HEK293 (cell line): ENCODE data around the gene PLEKHB1.

Experiments used
- CTCF ChIA-PET: fragments of 350-600 bp; formaldehyde crosslinking; extraction: SDS; loops from one replicate; lab custom pipeline; 2021; ENCODE audit warnings: antibody characterized with exemption; lab: Yijun Ruan, JAX
- POLR2A ChIA-PET: fragments of 300-600 bp; formaldehyde crosslinking; extraction: SDS; loops from one replicate; lab custom pipeline; 2020; ENCODE audit warnings: antibody characterized with exemption, inconsistent platforms; lab: Yijun Ruan, JAX
- H3K27ac ChIP-seq: fragments of 200-500 bp; sonication (Bioruptor generic); 2 replicates; pipeline ENCODE4 v1.5.1; 2014; ENCODE audit warnings: low read depth, low read length, control low read depth, inconsistent platforms; ENCODE audit errors: extremely low read depth
- H3K36me3 ChIP-seq, 2 experiments: fragments of 200-500 bp in 1 of 2; sonication (Bioruptor generic) in 1 of 2; 1 replicate in 1 of 2; 2 replicates in 1 of 2; pipeline ENCODE4 v1.5.1; 2014 to 2017; ENCODE audit warnings: inconsistent platforms in 2 of 2, low read length in 2 of 2; ENCODE audit not compliant: control insufficient read depth in 2 of 2, insufficient read depth in 1 of 2
- H3K4me1 ChIP-seq: fragments of 200-500 bp; sonication (Bioruptor generic); 2 replicates; pipeline ENCODE4 v1.5.1; 2014; ENCODE audit warnings: mild to moderate bottlenecking, low read length, inconsistent platforms; ENCODE audit not compliant: control insufficient read depth, insufficient read depth
- H3K4me3 ChIP-seq: 2 replicates; pipeline ENCODE4 v1.5.1; 2011; ENCODE audit warnings: low read depth, mild to moderate bottlenecking, control low read depth, low read length, moderate library complexity
- H3K9me3 ChIP-seq: fragments of 200-500 bp; sonication (Bioruptor generic); 2 replicates; pipeline ENCODE4 v1.5.1; 2014; ENCODE audit warnings: low read depth, low read length, inconsistent platforms; ENCODE audit not compliant: control insufficient read depth, insufficient read depth
- ATF2 ChIP-seq: fragments of 450-650 bp; formaldehyde crosslinking; IDR thresholded peaks from 2 replicates; pipeline ENCODE4 v1.5.1; 2016; ENCODE audit warnings: missing biosample characterization, missing genetic modification characterization, low read depth
- BCL11B ChIP-seq: fragments of 450-650 bp; formaldehyde crosslinking; IDR thresholded peaks from 2 replicates; pipeline ENCODE4 v1.5.1; 2016; ENCODE audit warnings: low read depth, missing biosample characterization, missing genetic modification characterization
- GLI2 ChIP-seq: fragments of 450-650 bp; formaldehyde crosslinking; IDR thresholded peaks from 2 replicates; pipeline ENCODE4; 2017; ENCODE audit warnings: missing biosample characterization, missing genetic modification characterization, low read depth, borderline replicate concordance
- GLI4 ChIP-seq: fragments of 450-650 bp; formaldehyde crosslinking; IDR thresholded peaks from 2 replicates; pipeline ENCODE4 v1.5.1; 2016; ENCODE audit warnings: missing biosample characterization, missing genetic modification characterization
- KLF10 ChIP-seq: fragments of 450-650 bp; IDR thresholded peaks from 2 replicates; pipeline ENCODE4 v1.5.1; 2018; ENCODE audit warnings: missing biosample characterization, mild to moderate bottlenecking, missing genetic modification characterization
- KLF16 ChIP-seq: fragments of 450-650 bp; formaldehyde crosslinking; IDR thresholded peaks from 2 replicates; pipeline ENCODE4 v1.5.1; 2017; ENCODE audit warnings: missing biosample characterization, missing genetic modification characterization
- SCRT2 ChIP-seq: fragments of 450-650 bp; formaldehyde crosslinking; IDR thresholded peaks from 2 replicates; pipeline ENCODE4 v1.5.1; 2016; ENCODE audit warnings: missing biosample characterization, missing genetic modification characterization
- ZBTB21 ChIP-seq: fragments of 450-650 bp; formaldehyde crosslinking; IDR thresholded peaks from 2 replicates; pipeline ENCODE4 v1.5.1; 2017; ENCODE audit warnings: missing biosample characterization, missing genetic modification characterization
- ZNF19 ChIP-seq: fragments of 450-650 bp; formaldehyde crosslinking; IDR thresholded peaks from 2 replicates; pipeline ENCODE4; 2016; ENCODE audit warnings: missing biosample characterization, missing genetic modification characterization, low read depth
- ZNF23 ChIP-seq: fragments of 450-650 bp; formaldehyde crosslinking; IDR thresholded peaks from 2 replicates; pipeline ENCODE4 v1.5.1; 2016; ENCODE audit warnings: missing biosample characterization, missing genetic modification characterization, borderline replicate concordance
- ZNF341 ChIP-seq: fragments of 450-650 bp; formaldehyde crosslinking; IDR thresholded peaks from 2 replicates; pipeline ENCODE4; 2016; ENCODE audit warnings: low read depth, missing biosample characterization, missing genetic modification characterization
- ZNF354C ChIP-seq: fragments of 450-650 bp; formaldehyde crosslinking; IDR thresholded peaks from 2 replicates; pipeline ENCODE4 v1.5.1; 2016; ENCODE audit warnings: missing biosample characterization, missing genetic modification characterization, low read depth, borderline replicate concordance
- ZNF394 ChIP-seq: fragments of 450-650 bp; formaldehyde crosslinking; IDR thresholded peaks from 2 replicates; pipeline ENCODE4 v1.5.1; 2016; ENCODE audit warnings: missing biosample characterization, missing genetic modification characterization, mild to moderate bottlenecking, moderate library complexity, borderline replicate concordance
- ZNF513 ChIP-seq: fragments of 450-650 bp; IDR thresholded peaks from 2 replicates; pipeline ENCODE4 v1.5.1; 2018; ENCODE audit warnings: missing biosample characterization, missing genetic modification characterization
- ZNF514 ChIP-seq: fragments of 450-650 bp; formaldehyde crosslinking; IDR thresholded peaks from 2 replicates; pipeline ENCODE4 v1.5.1; 2016; ENCODE audit warnings: missing biosample characterization, missing genetic modification characterization
- ZNF530 ChIP-seq: fragments of 450-650 bp; formaldehyde crosslinking; IDR thresholded peaks from 2 replicates; pipeline ENCODE4 v1.5.1; 2016; ENCODE audit warnings: low read depth, missing biosample characterization, missing genetic modification characterization
- ZNF560 ChIP-seq: fragments of 450-650 bp; formaldehyde crosslinking; IDR thresholded peaks from 2 replicates; pipeline ENCODE4 v1.5.1; 2017; ENCODE audit warnings: missing biosample characterization, missing genetic modification characterization, borderline replicate concordance
- ZNF561 ChIP-seq: fragments of 450-650 bp; IDR thresholded peaks from 2 replicates; pipeline ENCODE4 v1.5.1; 2018; ENCODE audit warnings: missing biosample characterization, missing genetic modification characterization, borderline replicate concordance
- ZNF585B ChIP-seq: fragments of 450-650 bp; formaldehyde crosslinking; IDR thresholded peaks from 2 replicates; pipeline ENCODE4 v1.5.1; 2016; ENCODE audit warnings: missing biosample characterization, missing genetic modification characterization
- ZNF623 ChIP-seq: fragments of 450-650 bp; formaldehyde crosslinking; IDR thresholded peaks from 2 replicates; pipeline ENCODE4 v1.5.1; 2016; ENCODE audit warnings: missing biosample characterization, missing genetic modification characterization
- ZNF624 ChIP-seq: fragments of 450-650 bp; formaldehyde crosslinking; IDR thresholded peaks from 2 replicates; pipeline ENCODE4 v1.5.1; 2017; ENCODE audit warnings: missing biosample characterization, missing genetic modification characterization
- ZNF660 ChIP-seq: fragments of 450-650 bp; IDR thresholded peaks from 2 replicates; pipeline ENCODE4 v1.5.1; 2018; ENCODE audit warnings: missing biosample characterization, mild to moderate bottlenecking, missing genetic modification characterization
- ZNF664 ChIP-seq: fragments of 450-650 bp; formaldehyde crosslinking; IDR thresholded peaks from 2 replicates; pipeline ENCODE4 v1.5.1; 2016; ENCODE audit warnings: missing biosample characterization, missing genetic modification characterization
- ZNF768 ChIP-seq: fragments of 450-650 bp; formaldehyde crosslinking; IDR thresholded peaks from 2 replicates; pipeline ENCODE4 v1.5.1; 2018; ENCODE audit warnings: missing biosample characterization, mild to moderate bottlenecking, missing genetic modification characterization
- TF ChIP-seq, protein P1 (sequence below): fragments of 450-650 bp; formaldehyde crosslinking; IDR thresholded peaks from 2 replicates; pipeline ENCODE4 v1.5.1; 2016; ENCODE audit warnings: missing biosample characterization, missing genetic modification characterization

The PLEKHB1 gene

GRCh38 chr11:73652046-73652730 is 5.8 kb downstream of the PLEKHB1 start:
- Histone ChIP-seq H3K4me1 (no peaks in the 10 kb centered on the region), H3K27ac (no peak overlapping the region), H3K9me3 (no peaks in the 10 kb centered on the region), H3K4me3 (no peak overlapping the region)
- CTCF ChIA-PET = no interaction called here
- no peak for TF ChIP-seq KLF16 (tag by site-specific recombination)
- no peak for TF ChIP-seq ZNF585B (tag by site-specific recombination)
- no peak for TF ChIP-seq GLI4 (tag by site-specific recombination)
- TF ChIP-seq ZBTB21 (tag by site-specific recombination) = no peak
- no peak for TF ChIP-seq ZNF19
- TF ChIP-seq ATF2 (tag by site-specific recombination) = no peak
- TF ChIP-seq, protein P1, sequence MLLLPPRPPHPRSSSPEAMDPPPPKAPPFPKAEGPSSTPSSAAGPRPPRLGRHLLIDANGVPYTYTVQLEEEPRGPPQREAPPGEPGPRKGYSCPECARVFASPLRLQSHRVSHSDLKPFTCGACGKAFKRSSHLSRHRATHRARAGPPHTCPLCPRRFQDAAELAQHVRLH (tag by site-specific recombination) = no peak
- no peak for TF ChIP-seq ZNF560 (tag by site-specific recombination)
- TF ChIP-seq SCRT2 (tag by site-specific recombination) = no peak
- TF ChIP-seq, all 188 proteins: peak for 0
- peaks cover 0 to 3% of the 10 kb centered on the region in 2 experiments; a peak in 1 of 3 replicates for H3K36me3 ChIP-seq
- POLR2A ChIA-PET = interaction anchor here (0.5 kb wide), 1 partner anchor 205 kb away, joined by 7 read pairs; no protein-coding TSS in a partner anchor

DNA sequence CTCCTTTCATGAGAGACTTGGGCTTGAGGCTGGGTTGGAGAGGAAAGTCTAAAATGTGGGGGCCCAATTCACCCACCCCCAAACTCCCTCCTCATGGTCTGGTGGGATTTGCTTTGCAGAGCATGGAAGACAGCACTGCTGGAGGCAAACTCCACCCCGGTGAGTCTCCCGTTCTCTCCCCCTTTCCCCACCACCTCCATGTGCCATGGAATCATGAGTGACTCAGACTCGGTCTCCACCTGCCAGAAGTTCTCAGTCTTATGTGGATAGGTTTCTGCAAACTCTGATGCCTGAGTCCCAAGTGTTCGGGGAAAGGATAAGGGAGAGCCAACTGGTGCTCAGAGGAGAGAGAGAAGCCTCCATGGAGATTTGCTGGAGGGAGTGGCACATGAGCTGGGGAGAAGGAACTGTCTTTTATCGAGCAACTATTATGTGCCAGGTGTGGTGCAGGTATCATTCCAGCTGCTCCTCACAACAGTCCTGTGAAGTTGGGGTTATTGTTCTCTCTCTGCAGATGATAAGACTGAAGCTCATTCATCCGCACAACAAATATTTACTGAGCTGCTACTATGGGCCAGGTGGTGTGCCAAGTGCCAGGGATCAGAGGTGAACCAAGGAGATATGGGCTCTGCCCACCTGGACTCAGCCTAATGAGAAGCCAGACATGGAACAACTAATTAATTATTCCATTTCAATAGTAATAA is 6.6 kb downstream of the PLEKHB1 start:
- Histone ChIP-seq H3K9me3 (no peaks in the 10 kb centered on the region), H3K4me3 (no peak overlapping the region), H3K27ac (no peak overlapping the region), H3K36me3 (peaks cover 0 to 3% of the 10 kb centered on the region in 2 experiments; a peak in 1 of 3 replicates), H3K4me1 (no peaks in the 10 kb centered on the region)
- CTCF ChIA-PET = interaction anchor here (0.6 to 0.7 kb wide), 2 partner anchors 249 to 253 kb away, joined by 3 read pairs; no protein-coding TSS in a partner anchor
- peak; percentile 54; the same call in 1 of the 2 replicates for TF ChIP-seq ZNF664 (tag by site-specific recombination)
- no peak for TF ChIP-seq ZNF624 (tag by site-specific recombination)
- POLR2A ChIA-PET = interaction anchor here (0.5 kb wide), 2 partner anchors 203 to 206 kb away, joined by 4 to 7 read pairs; no protein-coding TSS in a partner anchor

DNA sequence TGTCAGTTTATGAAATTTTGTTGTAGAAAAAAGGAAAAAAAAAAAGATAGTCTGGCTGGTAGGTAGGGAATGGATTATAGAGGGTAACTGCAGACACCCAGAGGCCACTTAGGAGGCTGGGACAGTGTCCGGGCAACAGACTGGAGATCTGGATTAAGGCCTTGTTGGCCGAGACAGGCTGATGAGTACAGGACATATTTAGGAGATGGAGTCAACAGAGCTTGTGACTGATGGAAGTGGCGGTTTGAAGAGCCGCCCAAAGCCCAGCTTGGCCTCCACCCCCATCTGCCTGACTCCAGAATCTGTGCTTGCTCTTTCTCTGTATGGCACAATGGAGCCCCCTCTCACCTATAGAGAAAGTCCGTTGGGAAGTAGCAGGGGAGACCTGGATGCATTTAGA is 7.6 kb downstream of the PLEKHB1 start:
- Histone ChIP-seq H3K4me3 (no peak overlapping the region), H3K27ac (no peak overlapping the region), H3K4me1 (no peaks in the 10 kb centered on the region), H3K9me3 (no peaks in the 10 kb centered on the region), H3K36me3 (peaks cover 0 to 3% of the 10 kb centered on the region in 2 experiments; a peak in 1 of 3 replicates)
- POLR2A ChIA-PET = no interaction called here
- CTCF ChIA-PET = interaction anchor here (0.6 to 1.1 kb wide), 2 partner anchors 189 to 254 kb away, joined by 3 to 4 read pairs; no protein-coding TSS in a partner anchor
- no peak for TF ChIP-seq ZNF394
- TF ChIP-seq ZNF514 (tag by site-specific recombination) = no peak
- TF ChIP-seq ZNF23 = no peak
- TF ChIP-seq ZNF530 (tag by site-specific recombination) = no peak
- no peak for TF ChIP-seq GLI2 (tag by site-specific recombination)
- TF ChIP-seq ZNF660 (tag by site-specific recombination) = no peak
- TF ChIP-seq ZNF623 (tag by site-specific recombination) = no peak
- TF ChIP-seq ZNF354C = no peak
- no peak for TF ChIP-seq BCL11B
- TF ChIP-seq ZNF513 (tag by site-specific recombination) = no peak
- no peak for TF ChIP-seq ZNF341 (tag by site-specific recombination)
- no peak for TF ChIP-seq KLF10 (tag by site-specific recombination)
- TF ChIP-seq ZNF561 (tag by site-specific recombination) = no peak
- no peak for TF ChIP-seq ZNF768 (tag by site-specific recombination)
- no peak for TF ChIP-seq ZNF560 (tag by site-specific recombination)
